Measurements from ENCODE around the gene AUTS2.
A peak's percentile ranks its signal among the peaks of the same experiment; 100 is the strongest.

AUTS2 gene

GRCh38 chr7:70043015-70043538, 444.8 kb downstream of the AUTS2 start (continued):
- TF ChIP-seq ZNF416 (tag by site-specific recombination; IDR thresholded peaks at IDR 0.05) (no peak), ZNF843 (tag by site-specific recombination; IDR thresholded peaks at IDR 0.05) (no peak), ZBTB1 (tag by site-specific recombination; IDR thresholded peaks at IDR 0.05) (no peak)

GRCh38 chr7:70044064-70044463, 445.8 kb downstream of the AUTS2 start:
- POLR2A ChIA-PET, result interaction anchor here (0.8 to 1.6 kb wide), 2 partner anchors 49 to 117 kb away, joined by 3 to 6 read pairs; no protein-coding TSS in a partner anchor
- Histone ChIP-seq H3K36me3 (ENCODE audit: control insufficient read depth in 2 of 2, insufficient read depth in 1 of 2, low read length in 2 of 2) (no peaks in the 10 kb centered on the region), H3K4me1 (ENCODE audit: control insufficient read depth, insufficient read depth, low read length) (peaks cover 37% of the 10 kb centered on the region), H3K9me3 (ENCODE audit: control insufficient read depth, insufficient read depth, low read depth, low read length) (no peaks in the 10 kb centered on the region), H3K4me3 (ENCODE audit: low read depth, low read length) (no peak overlapping the region), H3K27ac (ENCODE audit: extremely low read depth, low read depth, low read length) (peak overlapping the region; percentile 64)
- CTCF ChIA-PET, result interaction anchor here (0.6 to 6.5 kb wide), 2 partner anchors 14 to 117 kb away, joined by 6 to 70 read pairs; no protein-coding TSS in a partner anchor
- TF ChIP-seq ZNF792 (tag by site-specific recombination; IDR thresholded peaks at IDR 0.05) (no peak), ZSCAN16 (tag by site-specific recombination; IDR thresholded peaks at IDR 0.05) (0 out of 2 replicates have a peak, but pooled peaks have one; percentile 32), ZNF10 (tag by site-specific recombination; IDR thresholded peaks at IDR 0.05) (0 out of 2 replicates have a peak, but pooled peaks have one; percentile 10), ZNF26 (tag by site-specific recombination; IDR thresholded peaks at IDR 0.05) (no peak), ZNF701 (tag by site-specific recombination; IDR thresholded peaks at IDR 0.05) (no peak), ZBTB44 (tag by site-specific recombination; IDR thresholded peaks at IDR 0.05) (peak; percentile 74), ZNF658 (tag by site-specific recombination; IDR thresholded peaks at IDR 0.05) (no peak), ZBTB48 (tag by site-specific recombination; IDR thresholded peaks at IDR 0.05) (no peak), ZNF146 (tag by site-specific recombination; IDR thresholded peaks at IDR 0.05) (no peak), ZNF473 (tag by site-specific recombination; IDR thresholded peaks at IDR 0.05) (no peak), ZNF132 (tag by site-specific recombination; IDR thresholded peaks at IDR 0.05; ENCODE audit: borderline replicate concordance) (no peak), ZNF416 (tag by site-specific recombination; IDR thresholded peaks at IDR 0.05) (no peak), ZNF19 (tag by site-specific recombination; IDR thresholded peaks at IDR 0.05; ENCODE audit: low read depth) (no peak), ZNF692 (tag by site-specific recombination; IDR thresholded peaks at IDR 0.05) (no peak), ZNF530 (tag by site-specific recombination; IDR thresholded peaks at IDR 0.05; ENCODE audit: low read depth) (no peak), HOXC10 (CRISPR knock-in tag; IDR thresholded peaks at IDR 0.05) (no peak), ZNF266 (tag by site-specific recombination; IDR thresholded peaks at IDR 0.05; ENCODE audit: low read depth) (no peak), ZNF433 (tag by site-specific recombination; IDR thresholded peaks at IDR 0.05; ENCODE audit: low read depth) (no peak), ZNF600 (tag by site-specific recombination; IDR thresholded peaks at IDR 0.05) (0 out of 2 replicates have a peak, but pooled peaks have one; percentile 18), ZNF335 (tag by site-specific recombination; conservative IDR thresholded peaks at IDR 0.05) (no peak), PRDM10 (tag by site-specific recombination; IDR thresholded peaks at IDR 0.05) (peak; percentile 70; the same call in 1 of the 2 replicates), ATF2 (tag by site-specific recombination; IDR thresholded peaks at IDR 0.05; ENCODE audit: low read depth) (no peak), ZNF585B (tag by site-specific recombination; IDR thresholded peaks at IDR 0.05) (no peak), ZNF202 (tag by site-specific recombination; IDR thresholded peaks at IDR 0.05; ENCODE audit: borderline replicate concordance) (no peak), KLF8 (tag by site-specific recombination; IDR thresholded peaks at IDR 0.05) (no peak), ZNF514 (tag by site-specific recombination; IDR thresholded peaks at IDR 0.05) (no peak)
